CD14-positive monocyte (primary cell): Measurements from ENCODE around the gene DBF4B. TPM values are rescaled to one million over a fixed set of nuclear protein-coding genes. Genes with fewer than 3 reads are reported as not detected.
"Not testable (repeated sequence)": the region's sequence is repeated elsewhere in the genome, so short reads cannot be mapped to it uniquely, and the experiment has no call there.

Experiments
- DNase-seq, 3 donors: peaks; one replicate each; pipeline ENCODE4 v3.0.0-alpha.2; 2011 to 2022
- H2AFZ ChIP-seq: 2 replicates; pipeline ENCODE4 v1.6.0; 2012; ENCODE audit warnings: mild to moderate bottlenecking, low read depth, low read length, inconsistent platforms; ENCODE audit not compliant: insufficient read depth, poor library complexity, severe bottlenecking
- H3K27ac ChIP-seq, 2 donors: 1 replicate in 1 of 2; 2 replicates in 1 of 2; pipeline ENCODE4 v1.5.1; 2012 to 2013; ENCODE audit warnings: low read length in 2 of 2, control low read depth in 1 of 2, inconsistent platforms in 1 of 2, low read depth in 1 of 2, mild to moderate bottlenecking in 1 of 2
- H3K27me3 ChIP-seq, 2 donors: one replicate each; pipeline versions ENCODE4 v1.6.0 to v1.6.1; 2011 to 2013; ENCODE audit warnings: low read length in 2 of 2; ENCODE audit not compliant: control insufficient read depth in 2 of 2, insufficient read depth in 2 of 2
- H3K36me3 ChIP-seq, 2 donors: replicated peaks in 1 of 2; 1 replicate in 1 of 2; 2 replicates in 1 of 2; pipeline versions ENCODE4 v1.5.1 to v1.6.1; 2012 to 2013; ENCODE audit warnings: low read length in 2 of 2, control low read depth in 1 of 2, inconsistent platforms in 1 of 2, mild to moderate bottlenecking in 1 of 2; ENCODE audit not compliant: insufficient read depth in 2 of 2, control insufficient read depth in 1 of 2
- H3K4me1 ChIP-seq, 2 donors: 1 replicate in 1 of 2; 2 replicates in 1 of 2; pipeline versions ENCODE4 v1.5.1 to v1.6.1; 2012 to 2013; ENCODE audit warnings: low read length in 2 of 2, control low read depth in 1 of 2, inconsistent platforms in 1 of 2, mild to moderate bottlenecking in 1 of 2, moderate library complexity in 1 of 2; ENCODE audit not compliant: insufficient read depth in 2 of 2, control insufficient read depth in 1 of 2
- H3K4me2 ChIP-seq: replicated peaks from 2 replicates; pipeline ENCODE3; 2012; ENCODE audit warnings: low read length, moderate library complexity, mild to moderate bottlenecking; ENCODE audit not compliant: poor library complexity, severe bottlenecking; ENCODE audit errors: extremely low read depth
- H3K4me3 ChIP-seq, 3 experiments: fragments of 200-600 bp in 1 of 3; sonication (generic) in 1 of 3; replicated peaks in 1 of 3; 1 replicate in 2 of 3; 2 replicates in 1 of 3; pipeline ENCODE4 v1.5.1; 2011 to 2013; ENCODE audit warnings: low read length in 3 of 3, mild to moderate bottlenecking in 3 of 3, control low read depth in 2 of 3, low read depth in 2 of 3, inconsistent platforms in 1 of 3, moderate library complexity in 1 of 3
- H3K79me2 ChIP-seq: 2 replicates; pipeline ENCODE4 v1.6.0; 2012; ENCODE audit warnings: mild to moderate bottlenecking, control low read depth, inconsistent platforms, low read length, moderate library complexity; ENCODE audit not compliant: insufficient read depth
- H3K9ac ChIP-seq: 2 replicates; pipeline ENCODE4 v1.6.0; 2017; ENCODE audit warnings: low read length, mild to moderate bottlenecking; ENCODE audit not compliant: insufficient read depth, poor library complexity, severe bottlenecking
- H3K9me3 ChIP-seq, 2 donors: replicated peaks in 1 of 2; 1 replicate in 1 of 2; 2 replicates in 1 of 2; pipeline versions ENCODE4 v1.5.1 to v1.6.1; 2012 to 2013; ENCODE audit warnings: low read length in 2 of 2, control low read depth in 1 of 2; ENCODE audit not compliant: control insufficient read depth in 1 of 2, insufficient read depth in 1 of 2
- H4K20me1 ChIP-seq: 2 replicates; pipeline ENCODE4 v1.6.0; 2012; ENCODE audit warnings: mild to moderate bottlenecking, low read length, control low read depth, moderate library complexity; ENCODE audit not compliant: insufficient read depth
- H3K27ac Mint-ChIP-seq, 7 donors: one replicate each; pipeline ENCODE4 v1.8.0; 2020; ENCODE audit warnings: mild to moderate bottlenecking in 7 of 7, mixed read lengths in 7 of 7, moderate library complexity in 6 of 7, inconsistent platforms in 2 of 7
- H3K27me3 Mint-ChIP-seq, 3 donors: one replicate each; pipeline ENCODE4 v1.8.0; 2021 to 2022; ENCODE audit warnings: low read depth in 3 of 3, mild to moderate bottlenecking in 3 of 3, mixed read lengths in 3 of 3, moderate library complexity in 3 of 3, inconsistent platforms in 1 of 3
- H3K36me3 Mint-ChIP-seq, 2 donors: one replicate each; pipeline ENCODE4 v1.8.0; 2020; ENCODE audit warnings: mixed read lengths in 2 of 2, inconsistent platforms in 1 of 2, mild to moderate bottlenecking in 1 of 2
- H3K4me1 Mint-ChIP-seq: one replicate; pipeline ENCODE4 v1.8.0; 2020; ENCODE audit warnings: mild to moderate bottlenecking, mixed read lengths
- H3K4me3 Mint-ChIP-seq, 2 donors: one replicate each; pipeline ENCODE4 v1.8.0; 2020; ENCODE audit warnings: mild to moderate bottlenecking in 2 of 2, mixed read lengths in 2 of 2, moderate library complexity in 1 of 2
- H3K9me3 Mint-ChIP-seq, 7 donors: one replicate each; pipeline ENCODE4 v1.8.0; 2020 to 2022; ENCODE audit warnings: mixed read lengths in 7 of 7, mild to moderate bottlenecking in 6 of 7, moderate library complexity in 6 of 7, inconsistent platforms in 2 of 7
- WGBS: methylation state at CpG from one replicate; pipeline ENCODE4 v1.1.5; 2013; ENCODE audit warnings: missing lambda C conversion rate; ENCODE audit not compliant: insufficient coverage; 5-methylcytosine and 5-hydroxymethylcytosine counted together
- intact Hi-C, 2 donors: fragments of 100-400 bp; cut with micrococcal nuclease; formaldehyde crosslinking; loops; one replicate each; pipeline versions ENCODE4 v1.15.0 to v1.15.1; 2023
- polyA plus RNA-seq, 3 donors: library from polyadenylated mRNA; depleted of rRNA in 1 of 3; unstranded in 2 of 3; stranded (reverse) in 1 of 3; fragments of 300-500 nt in 2 of 3; fragments of >200 nt in 1 of 3; fragmentation: Illumina TruSeq in 2 of 3; gene quantifications; 1 replicate in 2 of 3; 2 replicates in 1 of 3; pipeline ENCODE4 v1.2.3, GENCODE V29; 2012 to 2021
- TF ChIP-seq, protein P1 (sequence below): fragments of 200-600 bp; IDR thresholded peaks from one replicate; pipeline ENCODE4 v1.8.0; 2022; ENCODE audit warnings: antibody characterized with exemption, mild to moderate bottlenecking

DBF4B gene
- polyA plus RNA-seq, 3 donors, result 0.23 to 2.9 (median 0.34) TPM

DNA sequence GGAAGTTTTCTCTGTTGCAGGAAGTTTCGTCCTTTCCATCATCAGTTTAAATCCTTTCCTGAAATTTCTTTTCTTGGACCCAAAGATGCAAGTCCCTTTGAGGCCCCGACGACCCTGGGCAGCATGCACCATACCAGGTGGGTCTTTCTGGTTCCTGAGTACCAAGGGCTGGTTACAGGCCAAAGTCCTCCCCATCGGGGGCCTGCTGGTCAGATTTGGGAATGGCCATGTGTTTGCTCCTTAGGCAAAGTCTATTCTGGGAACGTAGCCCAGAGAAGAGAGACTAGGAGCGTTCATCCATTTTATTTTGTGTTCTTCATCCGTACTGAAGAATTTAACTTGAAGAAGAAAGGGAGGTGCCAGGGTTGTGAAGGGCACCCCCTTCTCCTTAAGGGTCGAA, 32.9 kb downstream of the DBF4B start:
- Histone ChIP-seq H4K20me1 (no peaks in the 10 kb centered on the region), H3K9ac (no peak overlapping the region), H2AFZ (no peak overlapping the region), H3K4me3 (no peak overlapping the region), H3K27ac (no peak overlapping the region), H3K4me1 (no peaks in the 10 kb centered on the region), H3K4me2 (no peak overlapping the region), H3K27me3 (no peaks in the 10 kb centered on the region), H3K9me3 (no peaks in the 10 kb centered on the region), H3K36me3 (peaks cover 12 to 55% of the 10 kb centered on the region in 2 donors), H3K79me2 (no peaks in the 10 kb centered on the region)
- no peaks in the 10 kb centered on the region for H3K4me1 Mint-ChIP-seq
- no peak overlapping the region for H3K4me3 Mint-ChIP-seq
- WGBS, result 94% methylated on average over 5 of the region's 8 CpGs
- DNase-seq, result no peak
- no peak overlapping the region for H3K27ac Mint-ChIP-seq
- intact Hi-C loops, result no loop called here
- H3K9me3 Mint-ChIP-seq, result no peaks in the 10 kb centered on the region
- H3K36me3 Mint-ChIP-seq, result peaks cover 35 to 71% of the 10 kb centered on the region in 2 donors
- peaks cover 0 to 4% (median 1%) of the 10 kb centered on the region in 3 donors for H3K27me3 Mint-ChIP-seq
- TF ChIP-seq, protein P1, sequence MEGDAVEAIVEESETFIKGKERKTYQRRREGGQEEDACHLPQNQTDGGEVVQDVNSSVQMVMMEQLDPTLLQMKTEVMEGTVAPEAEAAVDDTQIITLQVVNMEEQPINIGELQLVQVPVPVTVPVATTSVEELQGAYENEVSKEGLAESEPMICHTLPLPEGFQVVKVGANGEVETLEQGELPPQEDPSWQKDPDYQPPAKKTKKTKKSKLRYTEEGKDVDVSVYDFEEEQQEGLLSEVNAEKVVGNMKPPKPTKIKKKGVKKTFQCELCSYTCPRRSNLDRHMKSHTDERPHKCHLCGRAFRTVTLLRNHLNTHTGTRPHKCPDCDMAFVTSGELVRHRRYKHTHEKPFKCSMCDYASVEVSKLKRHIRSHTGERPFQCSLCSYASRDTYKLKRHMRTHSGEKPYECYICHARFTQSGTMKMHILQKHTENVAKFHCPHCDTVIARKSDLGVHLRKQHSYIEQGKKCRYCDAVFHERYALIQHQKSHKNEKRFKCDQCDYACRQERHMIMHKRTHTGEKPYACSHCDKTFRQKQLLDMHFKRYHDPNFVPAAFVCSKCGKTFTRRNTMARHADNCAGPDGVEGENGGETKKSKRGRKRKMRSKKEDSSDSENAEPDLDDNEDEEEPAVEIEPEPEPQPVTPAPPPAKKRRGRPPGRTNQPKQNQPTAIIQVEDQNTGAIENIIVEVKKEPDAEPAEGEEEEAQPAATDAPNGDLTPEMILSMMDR, result no peak

GRCh38 chr17:44745301-44745700, 36.8 kb downstream of the DBF4B start:
- no CpG with 5 or more reads among the region's 1 CpG for WGBS
- H3K27ac Mint-ChIP-seq, result no peak overlapping the region
- no peak for DNase-seq
- TF ChIP-seq, protein P1, result no peak
- Histone ChIP-seq H4K20me1 (no peaks in the 10 kb centered on the region), H3K27ac (no peak overlapping the region), H3K79me2 (no peaks in the 10 kb centered on the region), H3K4me1 (no peaks in the 10 kb centered on the region), H2AFZ (no peak overlapping the region), H3K9ac (no peak overlapping the region), H3K4me2 (no peak overlapping the region), H3K4me3 (no peak overlapping the region), H3K36me3 (peaks cover 32 to 52% of the 10 kb centered on the region in 2 donors), H3K9me3 (no peaks in the 10 kb centered on the region), H3K27me3 (no peaks in the 10 kb centered on the region)
- no peaks in the 10 kb centered on the region for H3K4me1 Mint-ChIP-seq
- peaks cover 0 to 3% (median 0%) of the 10 kb centered on the region in 7 donors for H3K9me3 Mint-ChIP-seq
- intact Hi-C loops, result no loop called here
- no peak overlapping the region for H3K4me3 Mint-ChIP-seq
- H3K27me3 Mint-ChIP-seq, result peaks cover 0 to 4% (median 1%) of the 10 kb centered on the region in 3 donors
- peaks cover 47 to 69% of the 10 kb centered on the region in 2 donors for H3K36me3 Mint-ChIP-seq

GRCh38 chr17:44745738-44746137, 37.3 kb downstream of the DBF4B start:
- H3K36me3 Mint-ChIP-seq, result peaks cover 47 to 67% of the 10 kb centered on the region in 2 donors
- H3K9me3 ChIP-seq, H3K4me3 Mint-ChIP-seq, DNase-seq, H3K27ac ChIP-seq, H3K9ac ChIP-seq, H3K79me2 ChIP-seq, H3K27me3 Mint-ChIP-seq, intact Hi-C loops, H2AFZ ChIP-seq, H4K20me1 ChIP-seq, H3K4me2 ChIP-seq, H3K27ac Mint-ChIP-seq, H3K9me3 Mint-ChIP-seq, H3K27me3 ChIP-seq, H3K4me3 ChIP-seq, H3K4me1 Mint-ChIP-seq, H3K4me1 ChIP-seq: not testable (repeated sequence)
- peaks cover 36 to 54% of the 10 kb centered on the region in 2 donors for H3K36me3 ChIP-seq
- WGBS, result 100% methylated on average over 1 of the region's 5 CpGs
